Upper lobe of right lung (tissue), 1 donor: Measurements from ENCODE around the gene NGEF. TPM values are rescaled to one million over a fixed set of nuclear protein-coding genes. Genes with fewer than 3 reads are reported as not detected.

ENCODE experiments used
- ATAC-seq: fragments of 200-7000 bp; cut with Tn5 transposase; one replicate; pipeline ENCODE4 v1.9.1; 2020; ENCODE audit warnings: mild to moderate bottlenecking, moderate library complexity
- DNase-seq: peaks from one replicate; pipeline ENCODE4 v3.0.0-alpha.2; 2020
- H3K27ac ChIP-seq: fragments of 200-600 bp; one replicate; pipeline ENCODE4 v1.8.0; 2022
- H3K27me3 ChIP-seq: fragments of 200-600 bp; one replicate; pipeline ENCODE4 v1.8.0; 2022; ENCODE audit warnings: mild to moderate bottlenecking
- H3K36me3 ChIP-seq: fragments of 200-600 bp; one replicate; pipeline ENCODE4 v1.8.0; 2022
- H3K4me1 ChIP-seq: fragments of 200-600 bp; one replicate; pipeline ENCODE4 v1.8.0; 2022
- H3K4me3 ChIP-seq: fragments of 200-600 bp; one replicate; pipeline ENCODE4 v1.8.0; 2022; ENCODE audit warnings: mild to moderate bottlenecking
- H3K9me3 ChIP-seq: fragments of 200-600 bp; one replicate; pipeline ENCODE4 v1.8.0; 2022
- CTCF ChIP-seq: fragments of 200-600 bp; IDR thresholded peaks from one replicate; pipeline ENCODE4 v1.8.0; 2022; ENCODE audit warnings: antibody characterized with exemption
- intact Hi-C: fragments of 100-400 bp; cut with DNase I; formaldehyde crosslinking; loops from one replicate; pipeline ENCODE4 v1.11.0; 2022
- total RNA-seq: library from RNA; stranded (reverse); fragmentation: NEBNext Ultra II Directional; extraction: Animal tissue kit (Norgen Biotek cat#: 25700); gene quantifications from one replicate; pipeline ENCODE4 v1.2.1, GENCODE V29; 2021
- donor health status: DM: no; HTN: yes; CAD: no; lungs with severe emphysema.

Gene NGEF
- total RNA-seq, 1 donor from 2014 or later: not detected

GRCh38 chr2:232926431-232926939 is 86.6 kb downstream of the NGEF start:
- Histone ChIP-seq H3K27me3 (peaks cover 61% of the 10 kb centered on the region), H3K4me3 (no peak overlapping the region), H3K27ac (no peak overlapping the region), H3K4me1 (peaks cover 13% of the 10 kb centered on the region), H3K36me3 (no peaks in the 10 kb centered on the region), H3K9me3 (no peaks in the 10 kb centered on the region)
- no peak for TF ChIP-seq CTCF
- no peak for ATAC-seq
- intact Hi-C loops: no loop called here
- no peak for DNase-seq

- Histone ChIP-seq H3K9me3 (no peaks in the 10 kb centered on the region), H3K27me3 (peaks cover 61% of the 10 kb centered on the region), H3K27ac (no peak overlapping the region), H3K4me1 (peaks cover 13% of the 10 kb centered on the region), H3K36me3 (no peaks in the 10 kb centered on the region), H3K4me3 (no peak overlapping the region)
- TF ChIP-seq CTCF: no peak
- intact Hi-C loops: no loop called here
- no peak for ATAC-seq
- DNase-seq: no peak
Measured at GRCh38 chr2:232925821-232926156, 87.3 kb downstream of the NGEF start.

- DNase-seq: no peak
- no peak for TF ChIP-seq CTCF
- Histone ChIP-seq H3K36me3 (no peaks in the 10 kb centered on the region), H3K27me3 (peaks cover 61% of the 10 kb centered on the region), H3K4me3 (no peak overlapping the region), H3K4me1 (peaks cover 13% of the 10 kb centered on the region), H3K27ac (no peak overlapping the region), H3K9me3 (no peaks in the 10 kb centered on the region)
- ATAC-seq: no peak
- intact Hi-C loops: no loop called here
Measured at GRCh38 chr2:232925153-232925820, 87.8 kb downstream of the NGEF start.

GRCh38 chr2:232924433-232924832 is 88.6 kb downstream of the NGEF start:
- Histone ChIP-seq H3K27me3 (peaks cover 53% of the 10 kb centered on the region), H3K36me3 (no peaks in the 10 kb centered on the region), H3K27ac (no peak overlapping the region), H3K4me3 (no peak overlapping the region), H3K9me3 (no peaks in the 10 kb centered on the region), H3K4me1 (peaks cover 13% of the 10 kb centered on the region)
- intact Hi-C loops: no loop called here
- no peak for ATAC-seq
- TF ChIP-seq CTCF: no peak
- DNase-seq: no peak

GRCh38 chr2:232920760-232921159 is 92.3 kb downstream of the NGEF start:
- ATAC-seq (no peak), DNase-seq (no peak)
- Histone ChIP-seq H3K4me3 (no peak overlapping the region), H3K4me1 (no peaks in the 10 kb centered on the region), H3K36me3 (no peaks in the 10 kb centered on the region), H3K9me3 (no peaks in the 10 kb centered on the region), H3K27ac (no peak overlapping the region), H3K27me3 (peaks cover 19% of the 10 kb centered on the region)
- no peak for TF ChIP-seq CTCF
- intact Hi-C loops: no loop called here

- H3K9me3 ChIP-seq: no peaks in the 10 kb centered on the region
- no peak for TF ChIP-seq CTCF
- H3K27ac ChIP-seq: no peak overlapping the region
- H3K27me3 ChIP-seq: peaks cover 12% of the 10 kb centered on the region
- H3K4me3 ChIP-seq: no peak overlapping the region
- DNase-seq (no peak), ATAC-seq (no peak)
- H3K36me3 ChIP-seq: no peaks in the 10 kb centered on the region
- H3K4me1 ChIP-seq: no peaks in the 10 kb centered on the region
- intact Hi-C loops: no loop called here
Measured at GRCh38 chr2:232920055-232920454, 93.0 kb downstream of the NGEF start.
